ENCODE results near the gene LMF1.

GRCh38 chr16:818592-818991 is 152.2 kb downstream of the LMF1 start:
- no peak for TF ChIP-seq CTCF (IDR thresholded peaks at IDR 0.05; ENCODE audit: control extremely low read depth in 1 of 3, insufficient read depth in 1 of 3, low read depth in 1 of 3, low read length in 3 of 3)
- TF ChIP-seq MAX (IDR thresholded peaks at IDR 0.05) = no peak
- no peak for TF ChIP-seq POLR2A (IDR thresholded peaks at IDR 0.05; ENCODE audit: control extremely low read depth in 1 of 2, low read depth in 2 of 2, low read length in 2 of 2)
- TF ChIP-seq BACH1 (IDR thresholded peaks at IDR 0.05; ENCODE audit: low read length) = no peak

Data from H1 (cell line).